GM19395 (cell line): ENCODE measurements around the gene PDCD6IP.
"Not testable (repeated sequence)": the region's sequence is repeated elsewhere in the genome, so short reads cannot be mapped to it uniquely, and the experiment has no call there.

Experiments
- ATAC-seq: cut with Tn5 transposase; IDR thresholded peaks from one replicate; pipeline ENCODE4 v1.9.1; 2021; ENCODE audit warnings: mild to moderate bottlenecking, moderate library complexity; ENCODE audit not compliant: unreplicated experiment

The PDCD6IP gene

DNA sequence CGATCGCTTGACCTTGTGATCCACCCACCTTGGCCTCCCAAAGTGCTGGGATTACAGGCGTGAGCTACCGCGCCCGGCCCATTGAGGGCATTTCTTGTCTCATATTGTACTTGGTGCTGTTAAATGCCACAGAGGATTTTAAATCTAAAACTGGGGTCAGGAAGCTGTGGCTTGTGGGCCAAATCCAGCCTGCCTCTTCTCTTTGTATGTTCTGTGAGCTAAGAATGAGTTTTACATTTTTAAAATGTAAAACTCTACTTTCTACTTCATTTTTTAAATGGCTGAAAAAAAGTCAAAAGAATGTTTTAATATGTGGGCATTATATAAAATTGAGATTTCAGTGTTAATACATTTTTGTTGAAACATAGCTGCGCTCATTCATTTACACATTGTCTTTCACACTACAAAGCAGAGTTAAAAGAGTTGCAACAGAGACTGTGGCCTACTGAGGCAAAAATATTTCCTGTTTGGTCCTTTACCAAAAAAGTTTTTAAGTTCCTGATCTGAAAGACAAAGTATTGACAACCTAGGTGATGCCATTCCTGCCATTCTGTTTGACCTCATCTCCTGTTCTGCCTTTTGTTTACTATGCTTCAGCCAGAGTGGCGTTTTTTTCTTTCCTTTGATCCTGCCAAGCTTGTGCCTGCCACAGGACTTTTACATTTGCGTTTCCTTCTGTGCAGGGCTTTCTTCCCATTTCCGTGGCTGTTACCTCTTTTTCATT lies 50.4 kb downstream of the PDCD6IP start:
- ATAC-seq, result no peak

DNA sequence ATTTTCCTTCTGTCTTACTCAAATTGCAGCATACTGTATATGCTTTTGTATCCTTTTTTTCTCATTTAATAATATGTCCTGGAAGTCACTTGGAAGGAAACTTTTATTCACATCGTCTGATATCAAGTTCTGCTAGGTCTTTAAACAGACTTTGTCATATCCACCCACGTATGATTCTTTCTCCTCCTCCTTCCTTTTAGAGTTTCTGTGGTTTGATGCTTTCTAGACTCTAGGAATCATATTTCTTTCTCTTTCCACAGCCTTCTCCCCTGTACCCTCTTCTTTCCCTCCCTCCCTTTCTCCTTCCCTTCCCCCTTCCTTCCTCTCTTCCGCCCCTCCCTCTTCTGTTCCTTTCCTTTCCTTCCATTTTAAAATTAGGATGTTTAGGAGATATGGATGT lies 52.2 kb downstream of the PDCD6IP start:
- not testable (repeated sequence) for ATAC-seq

DNA sequence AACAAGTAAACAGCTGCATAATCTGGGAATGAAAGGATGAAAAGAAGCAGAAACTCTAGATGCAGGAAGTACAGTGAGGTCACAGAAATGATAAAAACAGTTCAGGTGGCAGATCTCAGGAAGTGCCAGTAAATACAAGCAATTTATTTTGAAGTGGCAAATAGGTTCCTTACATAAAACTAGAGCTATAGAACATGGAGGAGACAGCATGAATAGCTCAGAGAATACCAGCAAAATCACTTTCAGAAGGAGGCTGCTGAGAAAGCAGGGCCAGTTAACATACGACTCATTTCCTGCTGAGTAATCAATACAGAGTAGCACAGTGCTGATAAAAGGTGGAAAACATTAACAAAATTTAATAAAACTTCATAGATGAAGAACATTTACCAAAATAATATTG lies 57.0 kb downstream of the PDCD6IP start:
- ATAC-seq, result not testable (repeated sequence)

DNA sequence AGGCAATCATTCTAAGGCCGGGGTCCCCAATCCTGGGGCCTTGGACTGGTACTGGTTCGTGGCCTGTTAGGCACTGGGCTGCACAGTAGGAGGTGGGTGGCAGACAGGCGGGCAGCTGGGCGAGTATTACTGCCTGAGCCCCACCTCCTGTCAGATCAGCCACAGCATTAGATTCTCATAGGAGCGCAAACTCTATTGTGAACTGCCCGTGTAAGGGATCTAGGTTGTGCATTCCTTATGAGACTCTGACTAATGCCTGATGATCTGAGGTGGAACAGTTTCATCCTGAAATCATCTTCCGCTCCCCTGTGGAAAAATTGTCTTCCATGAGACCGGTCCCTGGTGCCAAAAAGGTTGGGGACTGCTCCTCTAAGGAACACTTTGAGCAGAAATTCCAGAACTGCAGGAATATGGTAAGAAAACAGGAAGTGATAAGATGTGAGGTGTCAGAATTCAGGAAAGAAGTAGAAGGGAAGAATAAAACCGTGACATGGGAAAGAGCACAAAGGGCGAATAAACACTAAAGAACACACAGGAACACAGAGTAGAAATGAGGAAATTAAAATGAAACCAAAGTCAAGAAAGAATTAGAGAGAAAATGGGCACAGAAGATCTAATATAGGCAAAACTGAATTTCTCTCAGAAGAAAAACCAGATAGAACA lies 57.6 kb downstream of the PDCD6IP start:
- ATAC-seq, result no peak

DNA sequence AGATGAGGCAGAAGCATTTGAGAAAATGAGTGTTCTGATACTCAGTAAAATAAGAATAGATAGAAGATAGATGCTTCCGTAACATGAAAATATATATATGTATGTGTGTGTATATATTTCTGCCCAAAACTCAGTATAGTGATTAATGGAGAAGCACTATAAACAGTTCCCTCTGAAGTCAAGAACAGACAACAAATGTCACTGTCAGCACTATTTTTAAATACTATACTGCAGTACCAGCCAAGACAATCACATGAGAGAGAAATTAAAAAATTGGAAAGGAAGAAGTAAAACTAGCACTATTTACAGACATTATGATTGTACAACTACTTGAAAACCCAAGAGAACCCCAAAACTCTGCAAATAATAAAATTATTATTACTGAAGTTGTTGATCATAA lies 59.3 kb downstream of the PDCD6IP start:
- ATAC-seq, result not testable (repeated sequence)

DNA sequence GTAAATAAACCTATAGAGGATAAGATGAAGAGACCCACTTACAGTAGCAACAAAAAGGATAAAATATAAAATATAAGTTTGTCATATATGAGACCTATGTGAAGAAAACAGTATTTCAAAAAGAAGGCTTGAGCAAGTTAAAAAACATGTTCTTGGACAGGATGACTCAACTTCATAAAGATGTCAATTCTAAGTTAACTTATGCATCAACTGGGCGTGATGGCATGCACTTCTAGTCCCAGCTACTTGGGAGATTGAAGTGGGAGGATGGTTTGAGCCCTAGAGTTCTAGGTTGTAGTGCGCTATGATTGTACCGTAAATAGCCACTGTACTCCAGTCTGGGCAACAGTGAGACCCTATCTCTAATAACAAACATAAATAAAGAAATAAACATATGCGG lies 59.7 kb downstream of the PDCD6IP start:
- ATAC-seq, result no peak

DNA sequence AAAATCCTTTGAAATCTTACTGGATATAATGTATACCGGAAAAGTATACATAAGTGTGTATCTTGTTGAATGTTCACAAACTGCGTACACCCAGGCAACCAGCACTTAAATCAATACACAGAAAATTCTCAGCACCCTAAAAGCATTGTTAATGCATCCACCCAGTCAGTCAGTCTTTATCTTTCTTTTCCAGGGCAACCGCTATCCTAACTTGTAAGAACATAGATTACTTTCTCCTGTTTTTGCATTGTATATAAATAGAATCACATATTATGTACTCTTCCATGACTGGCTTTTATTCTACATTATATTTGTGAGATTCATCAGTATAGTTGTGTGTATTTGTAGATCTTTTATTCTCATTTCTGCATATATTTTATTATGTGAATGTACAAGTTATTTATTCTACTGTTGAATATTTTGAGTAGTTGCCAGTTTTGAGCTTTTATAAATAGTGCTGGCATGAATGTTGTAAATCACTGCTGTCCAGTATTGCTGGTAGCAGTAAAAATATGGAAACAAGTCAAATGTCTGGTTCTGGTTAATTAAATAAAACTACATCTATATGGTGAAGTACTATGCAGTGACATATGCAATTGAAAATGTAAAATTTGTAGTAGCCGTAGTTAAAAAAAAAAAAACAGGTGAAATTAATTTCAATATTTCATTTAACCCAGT lies 62.1 kb downstream of the PDCD6IP start:
- ATAC-seq, result no peak

DNA sequence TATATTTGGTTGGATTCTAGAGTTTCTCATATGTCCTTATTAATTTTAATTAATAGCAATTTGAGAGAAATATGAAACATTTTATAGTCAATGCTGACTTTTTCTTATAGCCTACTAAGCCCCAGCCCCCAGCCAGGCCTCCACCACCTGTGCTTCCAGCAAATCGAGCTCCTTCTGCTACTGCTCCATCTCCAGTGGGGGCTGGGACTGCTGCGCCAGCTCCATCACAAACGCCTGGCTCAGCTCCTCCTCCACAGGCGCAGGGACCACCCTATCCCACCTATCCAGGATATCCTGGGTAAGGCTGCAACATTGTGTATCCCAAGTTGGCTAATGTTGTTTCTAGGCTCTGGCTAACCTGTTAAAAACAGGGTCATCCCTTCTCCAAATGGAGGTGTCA lies 66.7 kb downstream of the PDCD6IP start:
- ATAC-seq, result no peak

DNA sequence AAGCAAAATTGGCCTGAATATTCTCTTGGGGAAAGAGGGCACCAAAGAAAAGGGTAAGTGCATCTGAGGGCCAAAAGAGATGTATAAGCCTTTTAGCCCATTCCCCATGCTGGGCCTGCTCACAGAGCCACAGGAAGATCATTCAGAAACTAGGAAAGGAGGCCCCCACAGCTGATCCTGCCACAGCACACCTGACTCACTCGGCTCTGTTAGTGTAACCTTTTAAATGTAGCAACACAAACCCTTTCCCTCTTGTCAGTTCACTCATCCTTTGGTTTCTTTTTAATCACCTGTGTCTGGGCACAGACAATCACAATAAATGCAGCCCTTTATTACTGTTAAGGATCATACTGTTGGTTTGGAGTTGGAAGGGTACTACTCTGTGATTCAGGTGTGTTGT lies 69.9 kb downstream of the PDCD6IP start:
- ATAC-seq, result no peak

DNA sequence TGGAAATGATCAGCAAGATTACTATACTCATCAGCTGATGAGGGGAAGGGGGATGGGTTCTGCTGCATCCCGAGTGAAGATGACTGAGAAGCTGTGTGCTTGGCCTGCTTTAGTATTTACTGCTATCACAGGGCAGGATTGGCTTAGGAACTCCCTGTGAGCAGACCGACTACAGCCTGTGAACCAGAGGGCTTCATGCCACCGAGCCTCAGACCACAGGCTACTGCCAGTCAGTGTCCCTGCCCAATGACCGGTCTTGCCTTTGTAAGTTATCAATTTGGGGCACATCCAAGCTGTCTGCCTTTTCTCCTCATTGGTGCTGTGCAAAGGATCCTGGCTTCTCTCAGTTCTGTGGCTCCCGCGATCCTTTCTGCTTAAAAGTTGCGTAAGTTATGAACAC lies 71.5 kb downstream of the PDCD6IP start:
- no peak for ATAC-seq

DNA sequence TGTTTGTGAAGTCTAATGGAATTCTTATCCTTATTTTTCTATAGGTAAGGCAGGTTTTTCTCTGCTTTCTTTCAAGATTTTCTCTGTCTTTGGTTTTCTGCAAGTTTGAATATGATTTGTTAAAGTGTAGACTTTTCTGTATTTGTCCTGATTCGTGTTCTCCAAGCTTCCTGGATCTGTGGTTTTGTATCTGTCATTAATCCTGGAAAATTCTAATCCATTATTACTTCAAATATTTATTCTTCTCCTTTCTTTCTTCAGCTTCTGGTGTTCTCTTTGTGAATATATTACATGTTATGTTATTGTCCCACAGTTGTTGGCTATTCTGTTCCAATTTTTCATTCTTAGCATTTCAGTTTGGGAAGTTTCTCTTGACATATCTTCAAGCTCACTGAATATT lies 76.4 kb downstream of the PDCD6IP start:
- ATAC-seq, result no peak

DNA sequence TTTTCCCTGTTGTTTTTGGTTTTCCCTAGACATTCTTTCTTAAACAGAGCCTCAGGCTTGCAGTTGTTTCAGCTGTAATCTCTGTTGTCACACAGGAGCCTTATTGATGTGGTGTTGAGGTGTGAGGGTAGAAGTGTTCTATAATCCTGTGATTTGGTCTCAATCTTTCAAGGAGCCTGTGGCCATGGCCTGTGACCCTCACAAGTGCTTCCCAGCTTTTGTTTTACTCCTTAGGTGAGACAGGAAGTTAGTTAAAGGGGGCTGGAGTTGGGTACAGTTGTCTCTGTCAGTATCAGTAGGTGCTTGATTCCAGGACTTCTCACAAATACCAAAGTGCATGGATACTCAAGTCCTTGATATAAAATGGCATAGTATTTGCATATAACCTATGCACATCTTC lies 77.2 kb downstream of the PDCD6IP start:
- ATAC-seq, result no peak

DNA sequence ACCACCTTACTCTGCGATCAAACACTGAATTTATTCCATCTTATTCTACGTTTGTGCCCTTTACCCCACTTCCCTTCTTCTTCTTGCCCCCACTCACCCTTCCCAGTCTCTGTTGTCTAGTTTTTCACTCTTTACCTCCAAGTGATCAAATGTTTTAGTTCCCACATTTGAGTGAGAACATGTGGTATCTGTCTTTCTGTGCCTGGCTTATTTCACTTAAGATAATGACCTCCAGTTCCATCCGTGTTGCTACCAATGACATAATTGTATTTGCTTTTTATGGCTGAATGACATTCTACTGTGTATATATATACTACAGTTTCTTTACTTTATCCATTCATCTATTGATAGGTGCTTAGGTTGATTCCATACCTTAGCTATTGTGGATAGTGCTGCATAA lies 78.8 kb downstream of the PDCD6IP start:
- ATAC-seq, result no peak

DNA sequence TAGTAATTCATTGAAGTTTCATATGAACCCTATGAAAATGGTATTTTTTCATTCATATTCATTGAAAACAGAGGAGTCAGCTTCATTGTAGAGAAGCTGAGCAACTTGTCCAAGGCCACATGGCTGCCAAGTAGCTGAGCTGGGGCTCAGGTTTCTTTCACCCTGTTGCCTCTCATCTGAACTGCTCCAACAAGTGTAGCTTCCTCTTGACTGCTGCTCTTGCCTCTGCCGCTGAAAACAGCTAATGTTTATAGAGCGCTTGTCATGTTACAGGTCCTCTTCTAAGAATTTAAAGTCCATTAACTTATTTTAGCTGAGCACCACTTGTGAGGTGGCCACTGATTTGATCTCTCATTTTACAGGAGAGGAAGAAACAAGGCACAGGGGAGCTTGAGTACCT lies 81.1 kb downstream of the PDCD6IP start:
- no peak for ATAC-seq

DNA sequence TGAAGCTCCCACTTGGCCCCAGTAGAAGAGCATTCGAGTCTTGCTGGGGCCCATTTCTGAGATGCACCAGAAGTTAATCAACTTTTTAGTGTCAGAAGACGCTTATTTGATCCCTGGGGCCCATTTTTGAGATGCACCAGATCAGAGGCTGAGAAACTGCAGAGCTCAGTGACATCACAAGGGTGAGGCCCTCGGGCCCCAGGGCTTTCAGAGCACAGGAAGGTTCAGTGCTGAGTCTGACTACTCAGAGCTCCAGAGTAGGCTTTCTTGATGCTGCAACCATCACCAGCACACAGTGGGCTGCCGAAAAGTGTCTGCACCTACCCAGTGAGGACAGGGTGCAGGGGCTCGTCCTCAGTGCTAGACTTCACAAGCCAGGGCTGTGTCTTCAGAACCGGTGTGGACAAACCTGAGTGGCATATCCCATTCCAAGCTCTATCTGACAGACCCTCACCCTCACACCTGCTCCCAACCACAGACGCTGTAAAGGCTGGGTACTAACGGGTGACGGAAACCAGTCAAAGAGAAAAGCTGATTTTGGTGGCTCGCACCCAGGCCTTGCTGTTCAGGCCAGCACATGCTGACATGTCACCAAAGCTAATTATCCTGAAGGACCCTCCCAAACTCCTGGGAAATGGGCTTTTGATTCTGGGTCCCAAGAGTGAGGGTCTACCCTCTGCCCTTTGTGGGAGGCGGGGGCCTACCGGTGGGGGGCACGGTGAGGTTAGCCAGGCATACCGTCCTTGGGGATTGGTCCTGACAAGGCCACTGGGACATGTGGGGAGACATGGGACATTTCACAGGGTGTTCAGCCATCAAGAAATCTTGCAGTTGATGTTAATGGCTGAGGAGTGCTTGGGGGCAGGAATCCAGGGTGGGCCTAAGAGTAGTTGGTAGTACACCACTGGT lies 83.0 kb downstream of the PDCD6IP start:
- ATAC-seq, result no peak

DNA sequence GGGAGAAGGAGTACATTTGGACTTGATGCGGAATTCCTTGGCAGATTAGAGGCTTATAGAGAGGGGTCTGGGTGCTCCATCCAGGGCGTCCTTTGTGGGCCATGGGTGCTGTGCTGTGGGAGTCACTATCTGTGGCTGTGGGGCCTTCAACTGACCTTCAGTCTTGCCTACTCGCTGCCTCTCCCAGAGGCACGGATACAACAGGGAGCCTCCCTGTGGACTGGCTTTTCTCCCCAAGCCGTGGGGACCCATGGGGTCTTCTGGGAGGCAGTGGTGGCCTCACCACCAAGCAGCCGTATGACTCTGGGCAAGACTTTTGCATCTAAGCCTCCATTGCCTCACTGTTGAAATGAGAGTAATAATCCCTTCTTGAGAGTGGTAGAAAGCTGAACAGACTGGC lies 83.9 kb downstream of the PDCD6IP start:
- ATAC-seq, result no peak

DNA sequence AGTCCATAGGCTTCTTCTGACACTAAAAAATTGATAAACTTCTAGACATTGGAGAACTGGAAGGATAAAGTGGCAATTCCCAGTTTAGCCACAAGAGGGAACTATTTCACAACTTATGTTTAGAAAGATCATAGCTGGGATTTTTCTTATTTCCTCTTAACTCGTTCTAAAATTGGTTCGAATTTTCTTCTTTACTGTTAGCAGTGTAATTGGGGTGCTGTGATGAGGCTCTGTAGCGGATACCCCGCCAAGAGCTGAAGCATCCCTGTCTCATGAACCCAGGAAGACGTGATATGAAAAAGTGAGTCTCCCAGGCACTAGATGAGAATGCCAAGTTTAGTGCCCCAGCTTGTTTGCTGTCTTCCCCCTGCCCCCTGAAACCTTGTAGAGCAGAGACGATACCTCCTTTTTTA lies 85.1 kb downstream of the PDCD6IP start:
- ATAC-seq, result no peak

DNA sequence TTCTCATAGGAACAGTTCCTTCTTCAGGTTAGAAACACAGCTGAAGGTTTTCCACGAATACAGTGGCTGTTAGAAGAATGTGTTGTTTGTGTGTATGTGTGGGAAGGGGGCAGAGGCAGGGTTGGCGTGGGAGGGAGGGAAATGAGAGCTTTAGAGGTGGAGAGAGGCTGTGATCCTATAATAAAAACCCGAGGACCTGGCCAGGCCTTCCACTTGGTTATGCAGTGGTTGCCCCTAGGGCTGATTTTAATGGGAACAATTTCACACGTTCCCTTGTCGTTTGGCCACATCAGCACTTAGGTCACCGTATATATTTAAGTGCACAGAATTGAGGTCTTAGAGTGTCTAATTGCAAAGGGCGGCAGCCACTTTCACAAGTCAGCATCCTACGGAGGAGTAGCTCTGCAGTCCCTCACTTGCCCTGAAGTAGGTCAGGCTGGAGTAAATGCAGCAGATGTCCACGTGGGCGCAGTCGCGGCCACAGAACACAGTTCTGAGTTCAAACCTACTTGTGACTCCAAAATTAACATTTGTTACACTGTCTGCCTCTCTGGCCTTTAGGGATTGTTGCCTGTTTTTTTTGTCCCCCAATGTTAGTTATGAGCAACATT lies 85.6 kb downstream of the PDCD6IP start:
- no peak for ATAC-seq

DNA sequence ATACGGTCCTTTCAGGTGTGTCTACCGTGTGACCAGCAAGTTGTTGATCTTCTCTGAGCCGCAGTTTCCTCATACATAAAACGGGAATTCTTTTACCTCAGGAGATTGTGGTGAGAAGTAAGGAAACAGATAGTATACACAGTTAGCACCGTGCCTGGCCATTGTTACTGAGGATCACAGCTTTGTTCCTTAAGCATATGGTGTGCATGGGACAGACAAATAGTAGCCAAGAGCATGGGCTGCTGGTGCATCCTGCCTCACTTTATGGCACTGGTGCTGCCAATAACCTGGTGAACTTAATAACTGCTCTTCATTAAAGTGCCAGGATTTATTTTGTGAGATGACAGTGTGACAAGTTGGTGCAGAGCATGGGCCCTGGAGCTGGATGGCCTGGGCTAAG lies 86.3 kb downstream of the PDCD6IP start:
- ATAC-seq, result no peak

DNA sequence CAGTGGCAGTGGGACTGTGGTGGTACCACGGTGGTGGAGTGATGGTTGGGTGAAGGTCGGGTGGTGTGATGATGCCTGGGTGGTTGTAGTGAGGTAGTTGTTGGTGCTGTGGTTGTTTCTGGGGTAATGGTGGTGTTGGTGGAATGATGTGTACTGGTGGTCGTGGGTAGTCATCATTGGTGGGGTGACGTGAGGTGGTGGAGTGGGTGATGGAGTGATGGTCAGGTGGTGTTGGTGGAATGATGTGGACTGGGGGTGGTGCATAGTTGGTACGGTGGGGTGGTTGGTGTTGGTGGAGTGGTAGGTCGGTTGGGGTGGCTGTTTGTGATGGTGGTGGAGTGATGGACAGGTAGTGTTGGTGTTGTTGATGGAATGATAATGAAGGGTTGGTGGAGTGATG lies 87.1 kb downstream of the PDCD6IP start:
- ATAC-seq, result no peak

DNA sequence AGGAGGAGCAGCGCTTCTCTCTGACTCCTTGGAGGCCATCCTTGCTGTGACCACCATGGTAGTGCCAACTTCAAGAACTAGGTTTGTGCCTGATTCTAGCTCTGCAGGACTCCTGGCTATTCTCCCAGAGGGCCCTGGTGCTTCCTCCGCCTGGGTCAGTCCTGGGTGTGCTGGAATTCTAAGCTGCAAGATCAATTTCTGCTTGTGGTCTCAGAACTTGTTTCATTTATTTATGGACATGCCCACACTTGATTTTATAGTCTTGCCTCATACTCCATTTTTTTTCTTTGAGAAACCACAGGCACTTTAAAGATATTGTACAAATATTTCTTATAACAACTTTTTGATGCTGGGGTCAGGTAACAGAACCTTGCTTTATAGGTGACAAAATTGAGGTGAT lies 87.6 kb downstream of the PDCD6IP start:
- no peak for ATAC-seq
